Panc1 (cell line): ENCODE data around the gene CDKAL1. TPM values are rescaled to one million over a fixed set of nuclear protein-coding genes. Genes with fewer than 3 reads are reported as not detected.

ENCODE experiments used
- ATAC-seq: fragments of 200-7000 bp; cut with Tn5 transposase; 2 replicates; pipeline ENCODE4 v1.9.1; 2020; ENCODE audit warnings: mild to moderate bottlenecking, moderate library complexity
- BruUV-seq: library from RNA; stranded (reverse); fragments of 400-500 nt; replicated peaks from 2 replicates; lab custom pipeline; 2021; lab: Mats Ljungman, UMichigan
- CTCF ChIA-PET: fragments of 300-600 bp; sonication (Branson Sonifier 250); formaldehyde crosslinking; loops from one replicate; lab custom pipeline; 2022; ENCODE audit warnings: antibody characterized with exemption; lab: Charles Lee
- POLR2A ChIA-PET: fragments of 300-600 bp; sonication (Branson Sonifier 250); formaldehyde crosslinking; loops from one replicate; lab custom pipeline; 2022; ENCODE audit warnings: antibody characterized with exemption; lab: Charles Lee
- DNase-seq: peaks from one replicate; pipeline ENCODE4 v3.0.0-alpha.2; 2010; ENCODE audit warnings: low read depth, low spot score
- H3K27ac ChIP-seq: 2 replicates; pipeline ENCODE4 v1.5.1; 2011; ENCODE audit warnings: mild to moderate bottlenecking, low read length, inconsistent platforms
- H3K27me3 ChIP-seq: fragments of 200-500 bp; sonication (Bioruptor generic); 2 replicates; pipeline ENCODE4 v1.6.0; 2014; ENCODE audit warnings: low read length, inconsistent platforms; ENCODE audit not compliant: control insufficient read depth, insufficient read depth
- H3K36me3 ChIP-seq: fragments of 200-500 bp; sonication (Bioruptor generic); 2 replicates; pipeline ENCODE4 v1.5.1; 2014; ENCODE audit warnings: inconsistent platforms, mild to moderate bottlenecking, low read length, moderate library complexity; ENCODE audit not compliant: control insufficient read depth, insufficient read depth
- H3K4me1 ChIP-seq: 2 replicates; pipeline ENCODE4 v1.5.1; 2011; ENCODE audit warnings: inconsistent platforms, mild to moderate bottlenecking, low read length, moderate library complexity; ENCODE audit not compliant: control insufficient read depth, insufficient read depth
- H3K4me3 ChIP-seq, 2 experiments: 2 replicates each; pipeline ENCODE4 v1.5.1; 2011 to 2012; ENCODE audit warnings: low read depth in 2 of 2, low read length in 2 of 2, mild to moderate bottlenecking in 2 of 2, inconsistent platforms in 1 of 2, moderate library complexity in 1 of 2
- H3K9me3 ChIP-seq: fragments of 200-500 bp; sonication (Bioruptor generic); 2 replicates; pipeline ENCODE4 v1.5.1; 2014; ENCODE audit warnings: low read depth, mild to moderate bottlenecking, inconsistent platforms, low read length, moderate library complexity; ENCODE audit not compliant: control insufficient read depth, insufficient read depth
- POLR2AphosphoS5 ChIP-seq: IDR thresholded peaks from 2 replicates; pipeline ENCODE4 v1.6.1; 2012; ENCODE audit warnings: mild to moderate bottlenecking, low read depth, low read length, moderate library complexity
- SIN3A ChIP-seq: IDR thresholded peaks from 2 replicates; pipeline ENCODE4 v1.6.1; 2012; ENCODE audit warnings: low read depth, mild to moderate bottlenecking, low read length, moderate library complexity, borderline replicate concordance; ENCODE audit not compliant: insufficient read depth
- TCF7L2 ChIP-seq: IDR thresholded peaks from 2 replicates; pipeline ENCODE4 v1.6.1; 2011; ENCODE audit warnings: mild to moderate bottlenecking, low read depth, low read length, inconsistent platforms
- in situ Hi-C: cut with HindIII; loops from 2 replicates; pipeline ENCODE4 v1.10.0; 2016; ENCODE audit warnings: low sequenced_read_pairs, low pct_unique_long_range_greater_than_20kb
- intact Hi-C: fragments of 100-400 bp; cut with micrococcal nuclease; formaldehyde crosslinking; loops from one replicate; pipeline ENCODE4 v1.10.0; 2022; ENCODE audit not compliant: unreplicated experiment
- total RNA-seq: library from RNA; stranded (reverse); gene quantifications from one replicate; pipeline ENCODE4 v1.2.1, GENCODE V29; 2021; ENCODE audit not compliant: unreplicated experiment
- TF ChIP-seq, protein P1 (sequence below): fragments of 450-650 bp; IDR thresholded peaks from 2 replicates; pipeline ENCODE4 v1.5.1; 2017; ENCODE audit warnings: mild to moderate bottlenecking
- TF ChIP-seq, protein P2 (sequence below), 2 experiments: IDR thresholded peaks; 2 replicates each; pipeline ENCODE4 v1.6.1; 2011 to 2012; ENCODE audit warnings: low read depth in 2 of 2, control low read depth in 1 of 2, low read length in 1 of 2, mild to moderate bottlenecking in 1 of 2, moderate library complexity in 1 of 2; ENCODE audit not compliant: insufficient read depth in 1 of 2

CDKAL1 gene
- total RNA-seq, 1 experiment from 2014 or later = 14.5 TPM

DNA sequence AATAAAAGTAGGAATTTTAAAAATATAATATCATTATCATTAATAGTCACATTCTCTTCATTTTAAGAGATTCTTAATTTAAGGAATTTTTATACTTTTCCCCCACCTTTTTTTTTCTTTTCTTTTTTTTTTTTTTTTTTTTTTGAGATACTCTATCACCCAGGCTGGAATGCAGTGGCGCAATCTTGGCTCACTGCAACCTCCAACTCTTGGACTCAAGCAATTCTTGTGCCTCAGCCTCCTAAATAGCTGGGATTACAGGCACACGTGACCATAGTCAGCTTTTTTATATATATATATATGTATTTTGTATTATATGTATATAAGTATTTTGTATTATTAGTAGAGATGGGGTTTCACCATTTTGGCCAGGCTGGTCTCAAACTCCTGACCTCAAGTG, 457.7 kb downstream of the CDKAL1 start:
- H3K9me3 ChIP-seq = no peaks in the 10 kb centered on the region
- intact Hi-C loops (no loop called here), in situ Hi-C loops (no loop called here)
- H3K4me3 ChIP-seq = no peak overlapping the region
- ChIA-PET CTCF (no interaction called here), POLR2A (no interaction called here)
- no peaks in the 10 kb centered on the region for H3K27me3 ChIP-seq
- no peak for ATAC-seq
- TF ChIP-seq POLR2AphosphoS5 (no peak), SIN3A (no peak), TCF7L2 (no peak)
- TF ChIP-seq, protein P1, sequence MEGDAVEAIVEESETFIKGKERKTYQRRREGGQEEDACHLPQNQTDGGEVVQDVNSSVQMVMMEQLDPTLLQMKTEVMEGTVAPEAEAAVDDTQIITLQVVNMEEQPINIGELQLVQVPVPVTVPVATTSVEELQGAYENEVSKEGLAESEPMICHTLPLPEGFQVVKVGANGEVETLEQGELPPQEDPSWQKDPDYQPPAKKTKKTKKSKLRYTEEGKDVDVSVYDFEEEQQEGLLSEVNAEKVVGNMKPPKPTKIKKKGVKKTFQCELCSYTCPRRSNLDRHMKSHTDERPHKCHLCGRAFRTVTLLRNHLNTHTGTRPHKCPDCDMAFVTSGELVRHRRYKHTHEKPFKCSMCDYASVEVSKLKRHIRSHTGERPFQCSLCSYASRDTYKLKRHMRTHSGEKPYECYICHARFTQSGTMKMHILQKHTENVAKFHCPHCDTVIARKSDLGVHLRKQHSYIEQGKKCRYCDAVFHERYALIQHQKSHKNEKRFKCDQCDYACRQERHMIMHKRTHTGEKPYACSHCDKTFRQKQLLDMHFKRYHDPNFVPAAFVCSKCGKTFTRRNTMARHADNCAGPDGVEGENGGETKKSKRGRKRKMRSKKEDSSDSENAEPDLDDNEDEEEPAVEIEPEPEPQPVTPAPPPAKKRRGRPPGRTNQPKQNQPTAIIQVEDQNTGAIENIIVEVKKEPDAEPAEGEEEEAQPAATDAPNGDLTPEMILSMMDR = no peak
- TF ChIP-seq, protein P2, sequence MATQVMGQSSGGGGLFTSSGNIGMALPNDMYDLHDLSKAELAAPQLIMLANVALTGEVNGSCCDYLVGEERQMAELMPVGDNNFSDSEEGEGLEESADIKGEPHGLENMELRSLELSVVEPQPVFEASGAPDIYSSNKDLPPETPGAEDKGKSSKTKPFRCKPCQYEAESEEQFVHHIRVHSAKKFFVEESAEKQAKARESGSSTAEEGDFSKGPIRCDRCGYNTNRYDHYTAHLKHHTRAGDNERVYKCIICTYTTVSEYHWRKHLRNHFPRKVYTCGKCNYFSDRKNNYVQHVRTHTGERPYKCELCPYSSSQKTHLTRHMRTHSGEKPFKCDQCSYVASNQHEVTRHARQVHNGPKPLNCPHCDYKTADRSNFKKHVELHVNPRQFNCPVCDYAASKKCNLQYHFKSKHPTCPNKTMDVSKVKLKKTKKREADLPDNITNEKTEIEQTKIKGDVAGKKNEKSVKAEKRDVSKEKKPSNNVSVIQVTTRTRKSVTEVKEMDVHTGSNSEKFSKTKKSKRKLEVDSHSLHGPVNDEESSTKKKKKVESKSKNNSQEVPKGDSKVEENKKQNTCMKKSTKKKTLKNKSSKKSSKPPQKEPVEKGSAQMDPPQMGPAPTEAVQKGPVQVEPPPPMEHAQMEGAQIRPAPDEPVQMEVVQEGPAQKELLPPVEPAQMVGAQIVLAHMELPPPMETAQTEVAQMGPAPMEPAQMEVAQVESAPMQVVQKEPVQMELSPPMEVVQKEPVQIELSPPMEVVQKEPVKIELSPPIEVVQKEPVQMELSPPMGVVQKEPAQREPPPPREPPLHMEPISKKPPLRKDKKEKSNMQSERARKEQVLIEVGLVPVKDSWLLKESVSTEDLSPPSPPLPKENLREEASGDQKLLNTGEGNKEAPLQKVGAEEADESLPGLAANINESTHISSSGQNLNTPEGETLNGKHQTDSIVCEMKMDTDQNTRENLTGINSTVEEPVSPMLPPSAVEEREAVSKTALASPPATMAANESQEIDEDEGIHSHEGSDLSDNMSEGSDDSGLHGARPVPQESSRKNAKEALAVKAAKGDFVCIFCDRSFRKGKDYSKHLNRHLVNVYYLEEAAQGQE (IDR thresholded peaks at IDR 0.05; ENCODE audit: insufficient read depth in 1 of 2, low read depth in 2 of 2, low read length in 1 of 2) = no peak
- H3K27ac ChIP-seq = no peak overlapping the region
- no peaks in the 10 kb centered on the region for H3K4me1 ChIP-seq
- no peak for DNase-seq
- no TSS peak for BruUV-seq
- H3K36me3 ChIP-seq = no peaks in the 10 kb centered on the region

DNA sequence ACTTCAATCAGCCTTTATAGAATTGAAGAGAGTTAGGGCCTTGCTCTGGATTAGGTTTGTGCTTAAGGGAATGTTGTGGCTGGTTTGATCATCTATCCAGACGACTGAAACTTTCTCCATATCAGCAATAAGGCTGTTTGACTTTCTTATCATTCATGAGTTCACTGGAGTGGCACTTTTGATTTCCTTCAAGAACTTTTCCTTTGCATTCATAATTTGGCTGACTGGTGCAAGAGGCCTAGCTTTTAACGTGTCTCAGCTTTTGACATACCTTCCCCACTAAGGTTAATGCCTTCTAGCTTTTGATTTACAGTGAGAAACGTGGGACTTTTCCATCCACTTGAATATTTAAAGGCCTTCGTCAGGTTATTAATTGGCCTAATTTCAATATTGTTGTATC, 461.8 kb downstream of the CDKAL1 start:
- Histone ChIP-seq H3K4me3 (no peak overlapping the region), H3K9me3 (peaks cover 3% of the 10 kb centered on the region; the same call in 1 of the 2 replicates), H3K27me3 (no peaks in the 10 kb centered on the region), H3K4me1 (no peaks in the 10 kb centered on the region), H3K36me3 (no peaks in the 10 kb centered on the region), H3K27ac (no peak overlapping the region)
- DNase-seq (no peak), ATAC-seq (no peak)
- no peak for TF ChIP-seq POLR2AphosphoS5
- no peak for TF ChIP-seq TCF7L2
- intact Hi-C loops (no loop called here), in situ Hi-C loops (no loop called here)
- POLR2A ChIA-PET = no interaction called here
- BruUV-seq = no TSS peak
- CTCF ChIA-PET = no interaction called here

DNA sequence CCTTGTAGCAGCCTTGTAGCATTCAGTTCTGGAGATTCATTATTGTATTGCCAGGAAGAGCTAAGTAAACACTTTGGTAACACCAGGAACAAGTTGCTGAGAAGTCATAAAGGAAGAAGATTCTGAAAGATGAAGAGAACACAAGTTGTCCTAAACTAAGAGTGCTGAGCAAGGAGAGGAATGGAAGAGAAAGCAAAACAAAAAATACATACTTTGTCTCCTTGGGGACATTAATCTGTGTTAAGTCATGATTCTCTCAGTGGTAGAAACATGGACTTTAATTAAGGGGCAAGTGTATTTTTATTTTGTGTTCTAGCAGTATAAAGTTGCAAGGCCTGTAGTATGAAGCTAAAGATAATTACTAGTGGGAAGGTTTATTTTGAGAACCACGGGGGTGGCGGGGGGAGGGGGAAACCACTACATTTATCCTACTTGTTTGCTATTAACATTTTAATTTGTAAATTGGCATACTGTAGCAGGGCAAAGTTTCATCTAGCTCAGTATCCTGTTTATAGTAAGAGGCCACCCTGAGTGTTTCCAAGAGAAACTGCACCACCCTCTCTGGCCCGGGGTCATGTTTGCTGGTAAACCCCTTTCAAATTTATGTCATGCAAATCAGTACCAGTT, 463.0 kb downstream of the CDKAL1 start:
- POLR2A ChIA-PET = no interaction called here
- Histone ChIP-seq H3K4me3 (no peak overlapping the region), H3K27me3 (no peaks in the 10 kb centered on the region), H3K36me3 (no peaks in the 10 kb centered on the region), H3K27ac (no peak overlapping the region), H3K4me1 (no peaks in the 10 kb centered on the region), H3K9me3 (peaks cover 3% of the 10 kb centered on the region; the same call in 1 of the 2 replicates)
- no peak for TF ChIP-seq POLR2AphosphoS5
- TF ChIP-seq, protein P1 = no peak
- no peak for TF ChIP-seq SIN3A
- TF ChIP-seq, protein P2 (IDR thresholded peaks at IDR 0.05; ENCODE audit: insufficient read depth in 1 of 2, low read depth in 2 of 2, low read length in 1 of 2) = no peak
- TF ChIP-seq TCF7L2 = no peak
- CTCF ChIA-PET = no interaction called here
- no TSS peak for BruUV-seq
- in situ Hi-C loops = no loop called here
- ATAC-seq (no peak), DNase-seq (no peak)
- intact Hi-C loops = no loop called here
